ENCODE results near the gene PABPN1. TPM values are rescaled to one million over a fixed set of nuclear protein-coding genes. Genes with fewer than 3 reads are reported as not detected.

PABPN1 gene
- total and polyA plus RNA-seq, 2 of the 13 experiments (the other 11 are each of a cell fraction or from before 2014, with no cell fraction given): 233 to 524 TPM

GRCh38 chr14:23294734-23295561 is 26.3 kb upstream of the PABPN1 start (continued):
- TF ChIP-seq ATF4 (CRISPR knock-in tag; IDR thresholded peaks at IDR 0.05): peak in 1 of 2 experiments; percentile 24; a peak in 1 of 4 replicates
- TF ChIP-seq ZNF788 (CRISPR knock-in tag; IDR thresholded peaks at IDR 0.05; ENCODE audit: borderline replicate concordance): peak; percentile 38; the same call in 1 of the 2 replicates
- TF ChIP-seq ZNF557 (CRISPR knock-in tag; IDR thresholded peaks at IDR 0.05): 0 out of 2 replicates have a peak, but pooled peaks have one; percentile 68
- TF ChIP-seq, protein P1, sequence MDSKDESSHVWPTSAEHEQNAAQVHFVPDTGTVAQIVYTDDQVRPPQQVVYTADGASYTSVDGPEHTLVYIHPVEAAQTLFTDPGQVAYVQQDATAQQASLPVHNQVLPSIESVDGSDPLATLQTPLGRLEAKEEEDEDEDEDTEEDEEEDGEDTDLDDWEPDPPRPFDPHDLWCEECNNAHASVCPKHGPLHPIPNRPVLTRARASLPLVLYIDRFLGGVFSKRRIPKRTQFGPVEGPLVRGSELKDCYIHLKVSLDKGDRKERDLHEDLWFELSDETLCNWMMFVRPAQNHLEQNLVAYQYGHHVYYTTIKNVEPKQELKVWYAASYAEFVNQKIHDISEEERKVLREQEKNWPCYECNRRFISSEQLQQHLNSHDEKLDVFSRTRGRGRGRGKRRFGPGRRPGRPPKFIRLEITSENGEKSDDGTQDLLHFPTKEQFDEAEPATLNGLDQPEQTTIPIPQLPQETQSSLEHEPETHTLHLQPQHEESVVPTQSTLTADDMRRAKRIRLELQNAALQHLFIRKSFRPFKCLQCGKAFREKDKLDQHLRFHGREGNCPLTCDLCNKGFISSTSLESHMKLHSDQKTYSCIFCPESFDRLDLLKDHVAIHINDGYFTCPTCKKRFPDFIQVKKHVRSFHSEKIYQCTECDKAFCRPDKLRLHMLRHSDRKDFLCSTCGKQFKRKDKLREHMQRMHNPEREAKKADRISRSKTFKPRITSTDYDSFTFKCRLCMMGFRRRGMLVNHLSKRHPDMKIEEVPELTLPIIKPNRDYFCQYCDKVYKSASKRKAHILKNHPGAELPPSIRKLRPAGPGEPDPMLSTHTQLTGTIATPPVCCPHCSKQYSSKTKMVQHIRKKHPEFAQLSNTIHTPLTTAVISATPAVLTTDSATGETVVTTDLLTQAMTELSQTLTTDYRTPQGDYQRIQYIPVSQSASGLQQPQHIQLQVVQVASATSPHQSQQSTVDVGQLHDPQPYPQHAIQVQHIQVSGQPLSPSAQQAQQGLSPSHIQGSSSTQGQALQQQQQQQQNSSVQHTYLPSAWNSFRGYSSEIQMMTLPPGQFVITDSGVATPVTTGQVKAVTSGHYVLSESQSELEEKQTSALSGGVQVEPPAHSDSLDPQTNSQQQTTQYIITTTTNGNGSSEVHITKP (CRISPR knock-in tag; IDR thresholded peaks at IDR 0.05; ENCODE audit: low read depth): no peak
- no peak for TF ChIP-seq FIP1L1 (IDR thresholded peaks at IDR 0.05; ENCODE audit: borderline replicate concordance, insufficient read depth, low read depth, low read length)
- no peak for TF ChIP-seq ZNF660 (CRISPR knock-in tag; IDR thresholded peaks at IDR 0.05; ENCODE audit: borderline replicate concordance, low read depth)
- TF ChIP-seq, protein P2, sequence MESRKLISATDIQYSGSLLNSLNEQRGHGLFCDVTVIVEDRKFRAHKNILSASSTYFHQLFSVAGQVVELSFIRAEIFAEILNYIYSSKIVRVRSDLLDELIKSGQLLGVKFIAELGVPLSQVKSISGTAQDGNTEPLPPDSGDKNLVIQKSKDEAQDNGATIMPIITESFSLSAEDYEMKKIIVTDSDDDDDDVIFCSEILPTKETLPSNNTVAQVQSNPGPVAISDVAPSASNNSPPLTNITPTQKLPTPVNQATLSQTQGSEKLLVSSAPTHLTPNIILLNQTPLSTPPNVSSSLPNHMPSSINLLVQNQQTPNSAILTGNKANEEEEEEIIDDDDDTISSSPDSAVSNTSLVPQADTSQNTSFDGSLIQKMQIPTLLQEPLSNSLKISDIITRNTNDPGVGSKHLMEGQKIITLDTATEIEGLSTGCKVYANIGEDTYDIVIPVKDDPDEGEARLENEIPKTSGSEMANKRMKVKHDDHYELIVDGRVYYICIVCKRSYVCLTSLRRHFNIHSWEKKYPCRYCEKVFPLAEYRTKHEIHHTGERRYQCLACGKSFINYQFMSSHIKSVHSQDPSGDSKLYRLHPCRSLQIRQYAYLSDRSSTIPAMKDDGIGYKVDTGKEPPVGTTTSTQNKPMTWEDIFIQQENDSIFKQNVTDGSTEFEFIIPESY (CRISPR knock-in tag; IDR thresholded peaks at IDR 0.05): no peak
- no peak for TF ChIP-seq SATB2 (CRISPR knock-in tag; IDR thresholded peaks at IDR 0.05)
- peak; percentile 57; the same call in 1 of the 2 replicates for TF ChIP-seq FUBP1 (CRISPR knock-in tag; IDR thresholded peaks at IDR 0.05; ENCODE audit: borderline replicate concordance)
- peak; percentile 39; the same call in 1 of the 2 replicates for TF ChIP-seq SALL1 (CRISPR knock-in tag; IDR thresholded peaks at IDR 0.05)
- 0 out of 2 replicates have a peak, but pooled peaks have one; percentile 53 for TF ChIP-seq ZSCAN12 (CRISPR knock-in tag; IDR thresholded peaks at IDR 0.05)
- no peak; the same call in 1 of the 2 replicates for TF ChIP-seq HIVEP1 (CRISPR knock-in tag; IDR thresholded peaks at IDR 0.05)
- TF ChIP-seq ATF7-NPFF (CRISPR knock-in tag; IDR thresholded peaks at IDR 0.05; ENCODE audit: low read depth): 0 out of 2 replicates have a peak, but pooled peaks have one; percentile 28
- no peak for TF ChIP-seq SP1 (IDR thresholded peaks at IDR 0.05)
- TF ChIP-seq SP1 (CRISPR knock-in tag; IDR thresholded peaks at IDR 0.05): no peak
- TF ChIP-seq, protein P3, sequence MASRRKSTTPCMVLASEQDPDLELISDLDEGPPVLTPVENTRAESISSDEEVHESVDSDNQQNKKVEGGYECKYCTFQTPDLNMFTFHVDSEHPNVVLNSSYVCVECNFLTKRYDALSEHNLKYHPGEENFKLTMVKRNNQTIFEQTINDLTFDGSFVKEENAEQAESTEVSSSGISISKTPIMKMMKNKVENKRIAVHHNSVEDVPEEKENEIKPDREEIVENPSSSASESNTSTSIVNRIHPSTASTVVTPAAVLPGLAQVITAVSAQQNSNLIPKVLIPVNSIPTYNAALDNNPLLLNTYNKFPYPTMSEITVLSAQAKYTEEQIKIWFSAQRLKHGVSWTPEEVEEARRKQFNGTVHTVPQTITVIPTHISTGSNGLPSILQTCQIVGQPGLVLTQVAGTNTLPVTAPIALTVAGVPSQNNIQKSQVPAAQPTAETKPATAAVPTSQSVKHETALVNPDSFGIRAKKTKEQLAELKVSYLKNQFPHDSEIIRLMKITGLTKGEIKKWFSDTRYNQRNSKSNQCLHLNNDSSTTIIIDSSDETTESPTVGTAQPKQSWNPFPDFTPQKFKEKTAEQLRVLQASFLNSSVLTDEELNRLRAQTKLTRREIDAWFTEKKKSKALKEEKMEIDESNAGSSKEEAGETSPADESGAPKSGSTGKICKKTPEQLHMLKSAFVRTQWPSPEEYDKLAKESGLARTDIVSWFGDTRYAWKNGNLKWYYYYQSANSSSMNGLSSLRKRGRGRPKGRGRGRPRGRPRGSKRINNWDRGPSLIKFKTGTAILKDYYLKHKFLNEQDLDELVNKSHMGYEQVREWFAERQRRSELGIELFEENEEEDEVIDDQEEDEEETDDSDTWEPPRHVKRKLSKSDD (CRISPR knock-in tag; IDR thresholded peaks at IDR 0.05; ENCODE audit: low read depth): no peak
